Endothelial cell of umbilical vein (primary cell): Measurements from ENCODE around the gene NUDT3. TPM values are rescaled to one million over a fixed set of nuclear protein-coding genes. Genes with fewer than 3 reads are reported as not detected.
"Not testable (repeated sequence)": the region's sequence is repeated elsewhere in the genome, so short reads cannot be mapped to it uniquely, and the experiment has no call there.

Source experiments
- BruUV-seq: library from RNA; stranded (reverse); fragments of 400-500 nt; replicated peaks from 2 replicates; lab custom pipeline; 2021; lab: Mats Ljungman, UMichigan
- CTCF ChIA-PET: fragments of 300-600, 350-600 bp; sonication (Branson Sonifier 250); formaldehyde crosslinking; loops from one replicate; lab custom pipeline; 2021; ENCODE audit warnings: antibody characterized with exemption, inconsistent platforms; lab: Charles Lee
- POLR2A ChIA-PET: fragments of 300-600, 350-600 bp; sonication (Branson Sonifier 250); formaldehyde crosslinking; loops from one replicate; lab custom pipeline; 2021; ENCODE audit warnings: antibody characterized with exemption, inconsistent platforms; lab: Charles Lee
- DNase-seq: peaks from one replicate; pipeline ENCODE4 v3.0.0-alpha.2; 2011; ENCODE audit warnings: low read depth, low spot score
- FAIRE-seq: peaks from 2 replicates; lab custom pipeline; 2011; peaks lifted over from hg19 to GRCh38; lab: Jason Lieb, UNC
- H2AFZ ChIP-seq: 2 replicates; pipeline ENCODE4 v1.6.0; 2012; ENCODE audit warnings: low read depth, low read length, control low read depth, inconsistent platforms
- H3K27ac ChIP-seq: 2 replicates; pipeline ENCODE4 v1.5.1; 2011; ENCODE audit warnings: low read depth, mild to moderate bottlenecking, control low read depth, low read length, moderate library complexity; ENCODE audit not compliant: insufficient read depth
- H3K27me3 ChIP-seq, 2 experiments: 2 replicates each; pipeline versions ENCODE4 v1.6.0 to v1.6.1; 2011; ENCODE audit warnings: low read length in 2 of 2, mixed read lengths in 1 of 2; ENCODE audit not compliant: control insufficient read depth in 2 of 2, insufficient read depth in 2 of 2
- H3K36me3 ChIP-seq, 2 experiments: 2 replicates in 1 of 2; 3 replicates in 1 of 2; pipeline ENCODE4 v1.5.1; 2011; ENCODE audit warnings: low read length in 2 of 2, mild to moderate bottlenecking in 1 of 2, moderate library complexity in 1 of 2; ENCODE audit not compliant: control insufficient read depth in 2 of 2, insufficient read depth in 2 of 2; ENCODE audit errors: extremely low read depth in 1 of 2
- H3K4me1 ChIP-seq: 3 replicates; pipeline ENCODE4 v1.5.1; 2011; ENCODE audit warnings: mild to moderate bottlenecking, low read length; ENCODE audit not compliant: control insufficient read depth, insufficient read depth; ENCODE audit errors: extremely low read depth
- H3K4me2 ChIP-seq: 2 replicates; pipeline ENCODE4 v1.6.1; 2011; ENCODE audit warnings: low read length, control low read depth, mixed read lengths; ENCODE audit not compliant: insufficient read depth
- H3K4me3 ChIP-seq, 3 experiments: fragments of 200-600 bp in 1 of 3; sonication (generic), shearing (Covaris generic) in 1 of 3; replicated peaks in 1 of 3; 2 replicates each; pipeline ENCODE4 v1.5.1; 2011 to 2016; ENCODE audit warnings: control low read depth in 3 of 3, low read length in 3 of 3, mild to moderate bottlenecking in 2 of 3, inconsistent platforms in 1 of 3, low read depth in 1 of 3, moderate library complexity in 1 of 3; ENCODE audit not compliant: insufficient read depth in 1 of 3
- H3K79me2 ChIP-seq: 2 replicates; pipeline ENCODE4 v1.6.0; 2012; ENCODE audit warnings: low read length, inconsistent platforms; ENCODE audit not compliant: control insufficient read depth, insufficient read depth
- H3K9ac ChIP-seq: replicated peaks from 2 replicates; pipeline ENCODE3; 2011; ENCODE audit warnings: low read length, control low read depth; ENCODE audit not compliant: insufficient read depth; ENCODE audit errors: extremely low read depth
- H3K9me1 ChIP-seq: replicated peaks from 3 replicates; pipeline ENCODE4 v1.6.0; 2011; ENCODE audit warnings: mild to moderate bottlenecking, low read length; ENCODE audit not compliant: control insufficient read depth, insufficient read depth; ENCODE audit errors: extremely low read depth
- H3K9me3 ChIP-seq: replicated peaks from 2 replicates; pipeline ENCODE4 v1.5.1; 2012; ENCODE audit warnings: low read length, inconsistent platforms; ENCODE audit not compliant: control insufficient read depth, insufficient read depth
- H4K20me1 ChIP-seq: replicated peaks from 2 replicates; pipeline ENCODE3; 2011; ENCODE audit warnings: mild to moderate bottlenecking, low read length; ENCODE audit not compliant: control insufficient read depth, insufficient read depth; ENCODE audit errors: extremely low read depth
- EZH2 ChIP-seq: IDR thresholded peaks from 2 replicates; pipeline ENCODE4 v1.6.1; 2012; ENCODE audit warnings: borderline replicate concordance, low read depth, mild to moderate bottlenecking, moderate library complexity, low read length, inconsistent platforms; ENCODE audit not compliant: severe bottlenecking
- FOS ChIP-seq: IDR thresholded peaks from 2 replicates; pipeline ENCODE4 v1.6.1; 2011; ENCODE audit warnings: mild to moderate bottlenecking, low read length, moderate library complexity, borderline replicate concordance; ENCODE audit not compliant: insufficient read depth
- GATA2 ChIP-seq: IDR thresholded peaks from 2 replicates; pipeline ENCODE4 v1.7.0; 2011; ENCODE audit warnings: low read depth, mild to moderate bottlenecking, moderate library complexity, mixed read lengths, low read length; ENCODE audit not compliant: insufficient read length, insufficient read depth
- JUN ChIP-seq: IDR thresholded peaks from 2 replicates; pipeline ENCODE4 v1.6.1; 2011; ENCODE audit warnings: borderline replicate concordance, low read depth; ENCODE audit not compliant: insufficient read length, insufficient read depth
- MYC ChIP-seq: IDR thresholded peaks from one replicate; pipeline ENCODE4 v1.6.1; 2011; ENCODE audit warnings: mild to moderate bottlenecking, low read depth, low read length
- POLR2A ChIP-seq: IDR thresholded peaks from 2 replicates; pipeline ENCODE4 v1.6.1; 2012; ENCODE audit warnings: low read depth, mild to moderate bottlenecking, control low read depth, low read length
- POLR2AphosphoS5 ChIP-seq: IDR thresholded peaks from 2 replicates; pipeline ENCODE4 v1.6.1; 2012; ENCODE audit warnings: low read depth, mild to moderate bottlenecking, control low read depth, low read length, moderate library complexity; ENCODE audit not compliant: insufficient read depth
- dilution Hi-C: fragments of 300-500 bp; cut with MboI; formaldehyde crosslinking; loops from one replicate; pipeline ENCODE4 v1.15.0; 2019; ENCODE audit warnings: low sequenced_read_pairs; ENCODE audit not compliant: extremely low pct_ligation_motif_present
- intact Hi-C: fragments of 100-400 bp; cut with micrococcal nuclease; formaldehyde crosslinking; loops from one replicate; pipeline ENCODE4 v1.10.0; 2022
- polyA plus RNA-seq, 4 experiments: library from polyadenylated mRNA; depleted of rRNA in 3 of 4; stranded (reverse) in 3 of 4; unstranded in 1 of 4; fragments of >200 nt; gene quantifications; 2 replicates each; pipeline versions ENCODE4 v1.2.1 to v1.2.3, GENCODE V29; 2011 to 2012; ENCODE audit warnings: missing spikeins in 1 of 4
- total RNA-seq: library from RNA; stranded (reverse); gene quantifications from 2 replicates; pipeline ENCODE4 v1.2.3, GENCODE V29; 2021
- TF ChIP-seq, protein P1 (sequence below): IDR thresholded peaks from 2 replicates; pipeline ENCODE4 v1.6.1; 2011; ENCODE audit not compliant: insufficient read depth, insufficient read length
- TF ChIP-seq, protein P2 (sequence below), 2 donors: IDR thresholded peaks; 1 replicate in 1 of 2; 2 replicates in 1 of 2; pipeline ENCODE4 v1.5.1; 2011; ENCODE audit warnings: low read length in 2 of 2, mild to moderate bottlenecking in 2 of 2, moderate library complexity in 2 of 2, control low read depth in 1 of 2, inconsistent platforms in 1 of 2, low read depth in 1 of 2; ENCODE audit not compliant: insufficient read depth in 1 of 2; ENCODE audit errors: extremely low read depth in 1 of 2

Gene NUDT3
- total and polyA plus RNA-seq, 2 donors (not counting 3 experiments of a cell fraction or from before 2014, with no cell fraction given), result 11.9 to 30.9 TPM

DNA sequence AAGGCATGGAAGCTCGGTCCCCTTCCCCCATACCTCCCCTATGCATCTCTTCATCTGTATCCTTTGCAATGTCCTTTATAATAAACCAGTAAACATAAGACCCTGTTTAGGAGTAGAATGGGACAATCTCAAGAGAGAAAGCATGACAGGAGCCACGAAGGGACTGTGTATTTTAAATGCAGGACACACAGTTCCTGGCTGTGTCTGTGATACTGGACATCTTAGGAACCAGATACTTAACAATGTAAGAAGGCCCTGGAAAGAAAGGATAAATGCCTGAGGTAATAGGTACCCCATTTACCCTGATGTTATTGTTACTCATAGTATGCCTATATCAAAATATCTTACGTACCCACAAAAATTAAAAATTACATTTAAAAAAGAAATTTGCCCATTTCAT lies 36.6 kb downstream of the NUDT3 start:
- intact Hi-C loops, result no loop called here
- Histone ChIP-seq H3K9me3 (no peaks in the 10 kb centered on the region), H4K20me1 (peaks cover 2% of the 10 kb centered on the region), H3K4me1 (peaks cover 8% of the 10 kb centered on the region), H3K36me3 (no peaks in the 10 kb centered on the region), H3K27ac (no peak overlapping the region), H3K9ac (no peak overlapping the region), H3K4me3 (no peak overlapping the region), H3K9me1 (no peaks in the 10 kb centered on the region), H2AFZ (no peak overlapping the region), H3K4me2 (no peak overlapping the region), H3K79me2 (peaks cover 75% of the 10 kb centered on the region), H3K27me3 (no peaks in the 10 kb centered on the region)
- FAIRE-seq, result no peak
- dilution Hi-C loops, result no loop called here
- no TSS peak for BruUV-seq
- TF ChIP-seq, protein P1, sequence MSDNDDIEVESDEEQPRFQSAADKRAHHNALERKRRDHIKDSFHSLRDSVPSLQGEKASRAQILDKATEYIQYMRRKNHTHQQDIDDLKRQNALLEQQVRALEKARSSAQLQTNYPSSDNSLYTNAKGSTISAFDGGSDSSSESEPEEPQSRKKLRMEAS, result no peak
- no peak for TF ChIP-seq JUN
- TF ChIP-seq POLR2A, result no peak
- TF ChIP-seq EZH2, result no peak
- TF ChIP-seq, protein P2, sequence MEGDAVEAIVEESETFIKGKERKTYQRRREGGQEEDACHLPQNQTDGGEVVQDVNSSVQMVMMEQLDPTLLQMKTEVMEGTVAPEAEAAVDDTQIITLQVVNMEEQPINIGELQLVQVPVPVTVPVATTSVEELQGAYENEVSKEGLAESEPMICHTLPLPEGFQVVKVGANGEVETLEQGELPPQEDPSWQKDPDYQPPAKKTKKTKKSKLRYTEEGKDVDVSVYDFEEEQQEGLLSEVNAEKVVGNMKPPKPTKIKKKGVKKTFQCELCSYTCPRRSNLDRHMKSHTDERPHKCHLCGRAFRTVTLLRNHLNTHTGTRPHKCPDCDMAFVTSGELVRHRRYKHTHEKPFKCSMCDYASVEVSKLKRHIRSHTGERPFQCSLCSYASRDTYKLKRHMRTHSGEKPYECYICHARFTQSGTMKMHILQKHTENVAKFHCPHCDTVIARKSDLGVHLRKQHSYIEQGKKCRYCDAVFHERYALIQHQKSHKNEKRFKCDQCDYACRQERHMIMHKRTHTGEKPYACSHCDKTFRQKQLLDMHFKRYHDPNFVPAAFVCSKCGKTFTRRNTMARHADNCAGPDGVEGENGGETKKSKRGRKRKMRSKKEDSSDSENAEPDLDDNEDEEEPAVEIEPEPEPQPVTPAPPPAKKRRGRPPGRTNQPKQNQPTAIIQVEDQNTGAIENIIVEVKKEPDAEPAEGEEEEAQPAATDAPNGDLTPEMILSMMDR (IDR thresholded peaks at IDR 0.05; ENCODE audit: extremely low read depth in 1 of 2, insufficient read depth in 1 of 2, low read depth in 1 of 2, low read length in 2 of 2), result no peak
- TF ChIP-seq MYC, result no peak
- no peak for TF ChIP-seq GATA2
- no peak for TF ChIP-seq POLR2AphosphoS5
- TF ChIP-seq FOS, result no peak
- DNase-seq, result no peak
- ChIA-PET POLR2A (no interaction called here), CTCF (interaction anchor here (0.8 to 1.6 kb wide), 2 partner anchors 59 to 160 kb away, joined by 3 to 4 read pairs; no protein-coding TSS in a partner anchor)

DNA sequence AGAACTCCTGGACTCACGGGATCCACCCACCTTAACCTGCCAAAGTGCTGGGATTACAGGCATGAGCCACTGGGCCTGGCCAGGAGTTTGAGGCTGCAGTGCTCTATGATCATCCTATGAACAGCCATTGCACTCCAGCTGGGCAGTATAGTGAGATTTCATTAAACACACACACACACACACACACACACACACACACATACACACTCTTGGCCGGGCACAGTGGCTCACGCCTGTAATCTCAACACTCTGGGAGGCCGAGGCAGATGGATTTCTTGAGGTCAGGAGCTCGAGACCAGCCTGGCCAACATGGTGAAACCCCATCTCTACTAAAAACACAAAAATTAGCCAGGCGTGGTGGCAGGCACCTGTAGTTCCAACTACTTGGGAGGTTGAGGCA lies 38.2 kb downstream of the NUDT3 start:
- H3K9me3 ChIP-seq, H3K27me3 ChIP-seq, DNase-seq, CTCF ChIA-PET, H3K4me2 ChIP-seq, H3K4me3 ChIP-seq, H2AFZ ChIP-seq, H3K9ac ChIP-seq, H3K9me1 ChIP-seq, H3K4me1 ChIP-seq, POLR2A ChIA-PET, H4K20me1 ChIP-seq, BruUV-seq, dilution Hi-C loops, FAIRE-seq, H3K27ac ChIP-seq, intact Hi-C loops, H3K36me3 ChIP-seq: not testable (repeated sequence)
- H3K79me2 ChIP-seq, result peaks cover 72% of the 10 kb centered on the region

DNA sequence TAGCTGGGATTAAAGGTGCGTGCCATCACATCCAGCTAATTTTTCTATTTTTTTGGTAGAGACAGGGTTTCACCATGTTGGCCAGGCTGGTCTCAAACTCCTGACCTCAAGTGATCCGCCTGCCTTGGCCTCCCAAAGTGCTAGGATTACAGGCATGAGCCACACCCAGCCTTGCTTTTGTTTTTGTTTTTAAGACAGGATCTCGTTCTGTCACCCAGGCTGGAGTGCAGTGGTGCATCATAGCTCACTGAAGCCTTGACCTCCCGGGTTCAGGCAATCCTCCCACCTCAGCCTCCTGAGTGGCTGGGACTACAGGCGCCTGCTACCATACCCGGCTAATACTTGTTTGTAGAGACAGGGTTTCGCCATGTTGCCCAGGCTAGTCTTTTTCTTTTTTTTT lies 38.9 kb downstream of the NUDT3 start:
- BruUV-seq, POLR2A ChIA-PET, H3K9me1 ChIP-seq, H3K4me3 ChIP-seq, H3K4me2 ChIP-seq, H3K27me3 ChIP-seq, DNase-seq, H3K9ac ChIP-seq, H3K27ac ChIP-seq, H3K9me3 ChIP-seq, FAIRE-seq, dilution Hi-C loops, H3K4me1 ChIP-seq, H3K36me3 ChIP-seq, intact Hi-C loops, H2AFZ ChIP-seq, H4K20me1 ChIP-seq: not testable (repeated sequence)
- CTCF ChIA-PET, result interaction anchor here (1.1 kb wide), 1 partner anchor 158 kb away, joined by 3 read pairs; no protein-coding TSS in a partner anchor
- H3K79me2 ChIP-seq, result peaks cover 71% of the 10 kb centered on the region
